Glutamatergic neuron (in vitro differentiated cells): ENCODE data around the gene PTPRE. TPM values are rescaled to one million over a fixed set of nuclear protein-coding genes. Genes with fewer than 3 reads are reported as not detected.

Experiments
- DNase-seq: peaks from one replicate; pipeline ENCODE4 v3.0.0; 2022
- H3K27ac Mint-ChIP-seq: one replicate; pipeline ENCODE4 v1.8.0; 2020; ENCODE audit warnings: mild to moderate bottlenecking, mixed read lengths, inconsistent platforms; ENCODE audit not compliant: unreplicated experiment
- H3K27me3 Mint-ChIP-seq: one replicate; pipeline ENCODE4 v1.8.0; 2020; ENCODE audit warnings: mild to moderate bottlenecking, moderate library complexity, mixed read lengths, inconsistent platforms; ENCODE audit not compliant: unreplicated experiment
- H3K36me3 Mint-ChIP-seq: one replicate; pipeline ENCODE4 v1.8.0; 2020; ENCODE audit warnings: mild to moderate bottlenecking, mixed read lengths, inconsistent platforms; ENCODE audit not compliant: unreplicated experiment
- H3K4me1 Mint-ChIP-seq: one replicate; pipeline ENCODE4 v1.8.0; 2020; ENCODE audit warnings: mild to moderate bottlenecking, low read depth, mixed read lengths, inconsistent platforms; ENCODE audit not compliant: unreplicated experiment
- H3K4me3 Mint-ChIP-seq: one replicate; pipeline ENCODE4 v1.8.0; 2020; ENCODE audit warnings: mild to moderate bottlenecking, mixed read lengths, inconsistent platforms; ENCODE audit not compliant: unreplicated experiment
- H3K9me3 Mint-ChIP-seq: one replicate; pipeline ENCODE4 v1.8.0; 2020; ENCODE audit warnings: mild to moderate bottlenecking, moderate library complexity, mixed read lengths, inconsistent platforms; ENCODE audit not compliant: unreplicated experiment
- CTCF ChIP-seq: fragments of 200-600 bp; sonication (generic); IDR thresholded peaks from one replicate; pipeline ENCODE4 v1.5.0; 2021; ENCODE audit not compliant: partially characterized antibody, unreplicated experiment
- total RNA-seq: library from RNA; stranded (reverse); fragmentation: NEBNext Ultra II Directional; extraction: Animal tissue kit (Norgen Biotek cat#: 25700); gene quantifications from one replicate; pipeline ENCODE4 v1.2.1, GENCODE V29; 2021; ENCODE audit not compliant: unreplicated experiment

The PTPRE gene
- total RNA-seq, 1 donor from 2014 or later = 2.6 TPM

GRCh38 chr10:128064108-128064969 lies 157.4 kb downstream of the PTPRE start:
- no peak for DNase-seq
- no peak for TF ChIP-seq CTCF
- no peak overlapping the region for H3K4me3 Mint-ChIP-seq
- H3K36me3 Mint-ChIP-seq = no peaks in the 10 kb centered on the region
- H3K27ac Mint-ChIP-seq = no peak overlapping the region
- H3K4me1 Mint-ChIP-seq = peaks cover 15% of the 10 kb centered on the region
- H3K9me3 Mint-ChIP-seq = no peaks in the 10 kb centered on the region
- peaks cover 8% of the 10 kb centered on the region for H3K27me3 Mint-ChIP-seq

GRCh38 chr10:128064970-128065580 lies 158.2 kb downstream of the PTPRE start:
- no peak for DNase-seq
- no peaks in the 10 kb centered on the region for H3K9me3 Mint-ChIP-seq
- no peak overlapping the region for H3K4me3 Mint-ChIP-seq
- H3K27me3 Mint-ChIP-seq = peaks cover 5% of the 10 kb centered on the region
- peaks cover 15% of the 10 kb centered on the region for H3K4me1 Mint-ChIP-seq
- H3K36me3 Mint-ChIP-seq = no peaks in the 10 kb centered on the region
- TF ChIP-seq CTCF = no peak
- H3K27ac Mint-ChIP-seq = no peak overlapping the region

GRCh38 chr10:128065881-128066534 lies 159.1 kb downstream of the PTPRE start:
- H3K36me3 Mint-ChIP-seq = no peaks in the 10 kb centered on the region
- H3K9me3 Mint-ChIP-seq = no peaks in the 10 kb centered on the region
- peaks cover 15% of the 10 kb centered on the region for H3K4me1 Mint-ChIP-seq
- no peak for TF ChIP-seq CTCF
- no peak overlapping the region for H3K4me3 Mint-ChIP-seq
- peaks cover 5% of the 10 kb centered on the region for H3K27me3 Mint-ChIP-seq
- no peak overlapping the region for H3K27ac Mint-ChIP-seq
- DNase-seq = peak; percentile 1

GRCh38 chr10:128066870-128067382 lies 160.0 kb downstream of the PTPRE start:
- H3K4me1 Mint-ChIP-seq = peaks cover 19% of the 10 kb centered on the region
- no peaks in the 10 kb centered on the region for H3K36me3 Mint-ChIP-seq
- no peak for DNase-seq
- H3K9me3 Mint-ChIP-seq = peaks cover 4% of the 10 kb centered on the region
- H3K27me3 Mint-ChIP-seq = peaks cover 5% of the 10 kb centered on the region
- H3K27ac Mint-ChIP-seq = no peak overlapping the region
- no peak for TF ChIP-seq CTCF
- H3K4me3 Mint-ChIP-seq = no peak overlapping the region
